GM21367 (cell line): ENCODE data around the gene MDFI.
"Not testable (repeated sequence)": the region's sequence is repeated elsewhere in the genome, so short reads cannot be mapped to it uniquely, and the experiment has no call there.

ENCODE experiments used
- ATAC-seq: cut with Tn5 transposase; IDR thresholded peaks from one replicate; pipeline ENCODE4 v1.9.1; 2021; ENCODE audit not compliant: unreplicated experiment

Gene MDFI

GRCh38 chr6:41602422-41602743 lies 35.9 kb upstream of the MDFI start:
- no peak for ATAC-seq

GRCh38 chr6:41602864-41603608 lies 35.2 kb upstream of the MDFI start:
- ATAC-seq = no peak

GRCh38 chr6:41604006-41604405 lies 34.3 kb upstream of the MDFI start:
- no peak for ATAC-seq

- no peak for ATAC-seq
Observed at GRCh38 chr6:41605649-41606048, 32.6 kb upstream of the MDFI start.

GRCh38 chr6:41607036-41607435 lies 31.2 kb upstream of the MDFI start:
- no peak for ATAC-seq

- no peak for ATAC-seq
Observed at GRCh38 chr6:41607736-41608135, 30.5 kb upstream of the MDFI start.

GRCh38 chr6:41608443-41609151 lies 29.7 kb upstream of the MDFI start:
- no peak for ATAC-seq

- no peak for ATAC-seq
Observed at GRCh38 chr6:41614715-41615114, 23.6 kb upstream of the MDFI start.

GRCh38 chr6:41615311-41615710 lies 23.0 kb upstream of the MDFI start:
- no peak for ATAC-seq

GRCh38 chr6:41618598-41618997 lies 19.7 kb upstream of the MDFI start:
- no peak for ATAC-seq

- not testable (repeated sequence) for ATAC-seq
Observed at GRCh38 chr6:41619193-41619592, 19.1 kb upstream of the MDFI start.

- no peak for ATAC-seq
Observed at GRCh38 chr6:41621367-41621766, 16.9 kb upstream of the MDFI start.

GRCh38 chr6:41621802-41622201 lies 16.5 kb upstream of the MDFI start:
- no peak for ATAC-seq

GRCh38 chr6:41622206-41622988 lies 15.9 kb upstream of the MDFI start:
- no peak for ATAC-seq

- no peak for ATAC-seq
Observed at GRCh38 chr6:41623330-41623729, 14.9 kb upstream of the MDFI start.

- ATAC-seq = no peak
Observed at GRCh38 chr6:41624621-41625380, 13.5 kb upstream of the MDFI start.

- ATAC-seq = no peak
Observed at GRCh38 chr6:41625442-41625841, 12.8 kb upstream of the MDFI start.

- ATAC-seq = no peak
Observed at GRCh38 chr6:41626022-41626421, 12.2 kb upstream of the MDFI start.

- no peak for ATAC-seq
Observed at GRCh38 chr6:41626917-41627316, 11.4 kb upstream of the MDFI start.

GRCh38 chr6:41629128-41629527 lies 9.1 kb upstream of the MDFI start:
- no peak for ATAC-seq

GRCh38 chr6:41630069-41630468 lies 8.2 kb upstream of the MDFI start:
- no peak for ATAC-seq
